ENCODE results near the gene KLHDC9.

KLHDC9 gene

GRCh38 chr1:161070761-161071160, 27.4 kb upstream of the KLHDC9 start:
- DNase-seq (ENCODE audit: low read depth), result no peak
- no peak overlapping the region for H3K4me3 ChIP-seq (replicated peaks; ENCODE audit: low read depth, low read length)
- no peak for TF ChIP-seq CTCF (IDR thresholded peaks at IDR 0.05; ENCODE audit: low read length, missing control alignments)

GRCh38 chr1:161071886-161072371, 26.2 kb upstream of the KLHDC9 start:
- DNase-seq (ENCODE audit: low read depth), result peak; percentile 60
- H3K4me3 ChIP-seq (replicated peaks; ENCODE audit: low read depth, low read length), result no peak overlapping the region
- peak; percentile 61 for TF ChIP-seq CTCF (IDR thresholded peaks at IDR 0.05; ENCODE audit: low read length, missing control alignments)

GRCh38 chr1:161072751-161073449, 25.3 kb upstream of the KLHDC9 start:
- no peak for DNase-seq (ENCODE audit: low read depth)
- no peak for TF ChIP-seq CTCF (IDR thresholded peaks at IDR 0.05; ENCODE audit: low read length, missing control alignments)
- no peak overlapping the region for H3K4me3 ChIP-seq (replicated peaks; ENCODE audit: low read depth, low read length)

GRCh38 chr1:161073474-161074121, 24.6 kb upstream of the KLHDC9 start:
- DNase-seq (ENCODE audit: low read depth), result no peak
- no peak for TF ChIP-seq CTCF (IDR thresholded peaks at IDR 0.05; ENCODE audit: low read length, missing control alignments)
- H3K4me3 ChIP-seq (replicated peaks; ENCODE audit: low read depth, low read length), result no peak overlapping the region

- no peak for DNase-seq (ENCODE audit: low read depth)
- no peak for TF ChIP-seq CTCF (IDR thresholded peaks at IDR 0.05; ENCODE audit: low read length, missing control alignments)
- no peak overlapping the region for H3K4me3 ChIP-seq (replicated peaks; ENCODE audit: low read depth, low read length)
Measured at GRCh38 chr1:161074676-161075368, 23.3 kb upstream of the KLHDC9 start.

GRCh38 chr1:161076410-161076809, 21.8 kb upstream of the KLHDC9 start:
- no peak for TF ChIP-seq CTCF (IDR thresholded peaks at IDR 0.05; ENCODE audit: low read length, missing control alignments)
- no peak for DNase-seq (ENCODE audit: low read depth)

More at GRCh38 chr1:161076410-161076809, 21.8 kb upstream of the KLHDC9 start:
- H3K4me3 ChIP-seq (replicated peaks; ENCODE audit: low read depth, low read length), result no peak overlapping the region
